KOPT-K1 (cell line): ENCODE results near the gene VANGL2.

ENCODE experiments used
- H3K27ac ChIP-seq: fragments of 200-600 bp; sonication (generic); 2 replicates; pipeline ENCODE4 v1.5.1; 2016; ENCODE audit warnings: antibody characterized with exemption, mild to moderate bottlenecking, low read depth, low read length; ENCODE audit not compliant: poor library complexity, severe bottlenecking
- H3K36me3 ChIP-seq: fragments of 200-600 bp; sonication (generic); 2 replicates; pipeline ENCODE4 v1.5.1; 2017; ENCODE audit warnings: antibody characterized with exemption, mild to moderate bottlenecking, low read length, moderate library complexity; ENCODE audit not compliant: insufficient read depth
- H3K9me3 ChIP-seq: fragments of 200-600 bp; sonication (generic); 2 replicates; pipeline ENCODE4 v1.5.1; 2017; ENCODE audit warnings: antibody characterized with exemption, low read length, mild to moderate bottlenecking; ENCODE audit not compliant: insufficient read depth, poor library complexity, severe bottlenecking

The VANGL2 gene

DNA sequence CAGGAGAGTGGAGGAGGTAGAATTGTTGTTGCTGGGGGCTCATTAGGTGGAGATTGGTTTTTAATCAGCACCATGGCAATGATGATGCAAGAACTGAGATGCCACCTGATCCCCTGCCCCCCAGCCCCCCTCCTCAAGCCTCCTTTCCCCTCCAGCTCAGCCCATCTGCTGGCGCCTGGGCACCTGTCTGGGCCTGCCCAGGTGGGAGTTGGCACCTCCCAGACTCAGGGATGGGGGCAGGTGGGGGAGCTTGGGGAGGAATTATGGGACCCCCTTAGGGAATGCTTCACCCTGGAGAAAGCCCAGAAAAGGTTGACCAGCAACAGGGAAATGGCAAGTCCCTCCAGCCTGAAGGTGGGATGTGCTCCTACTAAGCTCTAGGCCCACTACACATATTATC is 35.0 kb upstream of the VANGL2 start:
- Histone ChIP-seq H3K27ac (no peak overlapping the region), H3K9me3 (no peaks in the 10 kb centered on the region), H3K36me3 (peaks cover 10% of the 10 kb centered on the region)

DNA sequence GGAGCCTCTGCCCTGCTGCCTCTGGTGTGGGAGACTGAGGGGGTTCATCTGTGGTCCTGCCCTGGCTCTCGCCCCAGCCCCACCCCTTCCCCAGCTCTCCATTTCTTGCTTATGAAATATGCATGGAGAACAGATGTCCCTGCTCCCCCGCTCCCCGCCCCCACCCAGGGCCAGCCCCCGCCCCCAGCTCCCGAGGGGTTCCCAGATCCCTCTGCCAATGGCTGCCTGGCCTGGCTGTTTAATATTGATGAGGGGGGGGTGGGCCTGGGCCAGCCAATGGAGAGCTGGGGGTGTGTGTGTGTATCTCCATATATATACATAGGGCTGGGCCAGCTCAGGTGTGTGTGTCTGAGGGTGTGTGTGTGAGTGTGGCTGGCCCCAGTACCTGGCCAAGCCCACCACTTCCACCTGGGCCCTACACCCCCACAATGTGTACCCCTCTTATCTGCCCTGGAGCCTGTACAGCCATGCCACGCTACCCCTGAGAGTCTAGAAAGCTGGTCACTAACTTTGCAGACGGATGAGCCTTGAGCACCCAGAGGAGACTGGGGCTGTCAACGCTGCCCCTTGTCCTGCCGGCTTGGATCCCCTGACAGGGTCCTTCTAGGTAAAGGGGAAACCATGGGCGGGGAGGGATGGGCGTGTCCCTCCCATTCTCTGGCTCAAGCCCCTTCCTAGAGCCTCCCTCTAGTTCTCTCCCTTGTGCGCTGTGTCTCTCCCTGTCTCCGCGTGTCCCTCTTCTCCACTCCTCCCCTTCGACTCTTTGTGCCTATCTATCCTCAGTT is 33.4 kb upstream of the VANGL2 start, which contains the start of gene NHLH1:
Gene NHLH1, plus strand, starts transcription at position 341 of the 785 bp plus-strand sequence. CDS start 3,661 bp downstream, outside the sequence.
- H3K9me3 ChIP-seq = no peaks in the 10 kb centered on the region
- no peaks in the 10 kb centered on the region for H3K36me3 ChIP-seq
- H3K27ac ChIP-seq = no peak within 1 kb of the TSS

GRCh38 chr1:160367516-160367900 is 32.9 kb upstream of the VANGL2 start:
- no peaks in the 10 kb centered on the region for H3K9me3 ChIP-seq
- H3K27ac ChIP-seq = no peak overlapping the region
- no peaks in the 10 kb centered on the region for H3K36me3 ChIP-seq

- no peaks in the 10 kb centered on the region for H3K9me3 ChIP-seq
- no peak overlapping the region for H3K27ac ChIP-seq
- H3K36me3 ChIP-seq = no peaks in the 10 kb centered on the region
Measured at GRCh38 chr1:160367934-160368923, 32.1 kb upstream of the VANGL2 start.

GRCh38 chr1:160369087-160369486 is 31.3 kb upstream of the VANGL2 start:
- H3K27ac ChIP-seq = no peak overlapping the region
- H3K36me3 ChIP-seq = no peaks in the 10 kb centered on the region
- no peaks in the 10 kb centered on the region for H3K9me3 ChIP-seq

DNA sequence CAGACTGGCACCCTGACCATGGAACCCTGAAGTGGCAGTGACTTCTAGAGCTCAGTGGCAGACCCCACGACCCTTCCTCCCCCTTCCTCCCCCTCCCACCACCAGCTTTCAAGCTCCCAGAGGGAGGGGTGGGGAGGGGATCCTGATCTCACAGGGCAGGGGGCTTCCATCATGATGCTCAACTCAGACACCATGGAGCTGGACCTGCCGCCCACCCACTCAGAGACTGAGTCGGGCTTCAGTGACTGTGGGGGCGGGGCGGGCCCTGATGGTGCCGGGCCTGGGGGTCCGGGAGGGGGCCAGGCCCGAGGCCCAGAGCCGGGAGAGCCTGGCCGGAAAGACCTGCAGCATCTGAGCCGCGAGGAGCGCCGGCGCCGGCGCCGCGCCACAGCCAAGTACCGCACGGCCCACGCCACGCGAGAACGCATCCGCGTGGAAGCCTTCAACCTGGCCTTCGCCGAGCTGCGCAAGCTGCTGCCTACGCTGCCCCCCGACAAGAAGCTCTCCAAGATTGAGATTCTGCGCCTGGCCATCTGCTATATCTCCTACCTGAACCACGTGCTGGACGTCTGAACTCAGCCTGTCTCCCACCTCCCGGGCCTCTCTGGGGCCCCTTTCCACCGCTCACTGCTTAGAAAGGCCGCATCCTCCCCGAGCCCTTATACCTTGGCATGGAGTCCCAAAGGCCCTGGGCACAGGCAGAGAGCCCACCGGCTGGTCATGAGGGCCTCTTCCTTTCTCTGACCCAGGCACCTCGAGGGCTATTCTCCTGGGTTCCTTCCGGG is 29.6 kb upstream of the VANGL2 start:
- H3K36me3 ChIP-seq = no peaks in the 10 kb centered on the region
- H3K27ac ChIP-seq = no peak overlapping the region

GRCh38 chr1:160371346-160371631 is 29.1 kb upstream of the VANGL2 start:
- no peaks in the 10 kb centered on the region for H3K36me3 ChIP-seq
- H3K9me3 ChIP-seq = no peaks in the 10 kb centered on the region
- no peak overlapping the region for H3K27ac ChIP-seq

More for the DNA sequence above, 29.6 kb upstream of the VANGL2 start:
- no peaks in the 10 kb centered on the region for H3K9me3 ChIP-seq

GRCh38 chr1:160371756-160372155 is 28.6 kb upstream of the VANGL2 start:
- Histone ChIP-seq H3K36me3 (no peaks in the 10 kb centered on the region), H3K27ac (no peak overlapping the region), H3K9me3 (no peaks in the 10 kb centered on the region)

DNA sequence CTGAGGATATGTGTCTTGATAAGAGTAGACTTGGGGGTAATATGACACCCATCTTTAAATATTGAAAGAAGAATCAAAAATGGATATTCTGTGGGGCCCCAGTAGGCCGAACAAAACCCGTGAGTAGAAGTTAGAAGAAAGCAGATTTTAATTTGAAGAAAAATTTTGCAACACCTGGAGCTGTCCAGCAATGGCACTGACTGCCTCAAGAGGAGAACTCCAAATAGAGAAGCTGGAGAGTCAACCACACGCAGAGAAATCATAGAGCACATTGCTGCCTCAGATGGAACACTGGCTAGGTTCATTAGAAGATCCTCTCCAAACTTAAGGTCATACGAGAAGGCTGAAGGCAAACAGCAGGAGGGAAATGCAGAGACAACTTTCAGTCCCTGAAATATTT is 26.7 kb upstream of the VANGL2 start:
- Histone ChIP-seq H3K36me3 (no peaks in the 10 kb centered on the region), H3K9me3 (no peaks in the 10 kb centered on the region), H3K27ac (no peak overlapping the region)

- Histone ChIP-seq H3K36me3 (no peaks in the 10 kb centered on the region), H3K27ac (no peak overlapping the region), H3K9me3 (no peaks in the 10 kb centered on the region)
Measured at GRCh38 chr1:160374306-160375110, 25.9 kb upstream of the VANGL2 start.

DNA sequence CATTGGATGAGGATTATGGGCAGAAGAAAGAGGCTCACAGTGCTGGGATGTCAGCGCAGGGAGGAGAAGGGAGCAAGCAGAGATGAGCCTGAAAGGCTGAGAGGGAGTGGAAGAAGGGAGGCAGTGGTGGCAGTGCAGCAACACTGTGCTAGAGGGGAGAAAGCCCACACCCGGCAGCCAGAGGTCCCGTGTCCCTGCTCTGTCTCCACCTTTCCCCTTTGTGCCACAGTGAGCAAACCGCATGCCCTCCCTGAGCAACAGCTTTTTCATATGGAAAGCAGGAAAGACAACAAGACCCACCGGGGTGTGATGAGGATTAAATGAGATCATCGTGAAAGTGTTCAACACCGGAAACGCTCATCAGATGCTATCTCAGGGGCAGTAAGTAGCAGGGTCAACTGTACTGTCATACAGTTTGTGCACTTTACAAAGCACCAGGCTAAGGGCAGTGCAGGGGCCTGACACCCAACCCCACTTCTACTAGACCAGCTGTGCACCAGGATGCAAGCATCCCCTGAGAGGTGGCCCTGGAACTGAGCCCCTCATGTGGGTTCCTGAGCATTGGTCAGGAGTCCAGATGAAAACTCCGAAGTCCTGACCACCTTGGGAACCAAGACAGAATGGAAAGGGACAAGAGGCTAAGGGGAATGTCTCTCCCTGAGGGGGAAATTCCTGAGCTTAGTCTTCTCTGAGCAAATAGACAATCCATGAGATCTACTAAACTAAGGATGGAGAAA is 24.4 kb upstream of the VANGL2 start:
- no peaks in the 10 kb centered on the region for H3K9me3 ChIP-seq
- no peaks in the 10 kb centered on the region for H3K36me3 ChIP-seq
- H3K27ac ChIP-seq = no peak overlapping the region

DNA sequence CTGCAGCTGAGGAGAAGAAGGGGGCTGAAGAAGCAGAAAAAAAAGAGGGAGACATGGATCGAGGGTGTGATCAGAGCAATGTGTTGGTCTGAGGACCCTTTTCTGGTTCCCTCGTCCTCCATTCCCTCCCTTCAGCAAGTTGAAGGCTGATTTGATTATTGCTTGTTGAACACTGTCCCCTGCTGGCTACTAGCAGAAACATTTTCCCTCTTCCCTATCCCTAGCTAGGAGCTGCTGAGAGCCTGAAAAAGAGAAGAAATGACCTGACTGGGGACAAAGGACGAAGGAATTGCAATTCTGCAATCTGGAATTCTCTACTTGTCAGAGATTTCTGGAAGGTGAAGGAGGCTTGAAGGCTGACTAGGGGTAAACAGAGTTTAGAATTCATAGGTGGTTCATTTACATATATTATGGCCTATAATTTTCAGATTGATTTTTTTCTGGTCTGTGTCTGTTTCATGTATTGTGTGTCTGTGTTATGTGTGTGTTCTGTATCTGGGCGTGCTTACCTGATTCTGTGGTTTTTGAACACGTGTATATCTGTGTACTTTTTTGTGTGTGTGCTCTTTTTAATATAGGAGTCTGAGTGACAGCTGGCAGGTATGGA is 23.7 kb upstream of the VANGL2 start:
- Histone ChIP-seq H3K36me3 (no peaks in the 10 kb centered on the region), H3K27ac (no peak overlapping the region), H3K9me3 (no peaks in the 10 kb centered on the region)

GRCh38 chr1:160377585-160378206 is 22.7 kb upstream of the VANGL2 start:
- Histone ChIP-seq H3K27ac (no peak overlapping the region), H3K36me3 (no peaks in the 10 kb centered on the region), H3K9me3 (no peaks in the 10 kb centered on the region)
